ENCODE measurements around the gene PHYHD1. TPM values are rescaled to one million over a fixed set of nuclear protein-coding genes. Genes with fewer than 3 reads are reported as not detected.

The PHYHD1 gene
- polyA plus RNA-seq, 1 donor: 63.9 TPM

DNA sequence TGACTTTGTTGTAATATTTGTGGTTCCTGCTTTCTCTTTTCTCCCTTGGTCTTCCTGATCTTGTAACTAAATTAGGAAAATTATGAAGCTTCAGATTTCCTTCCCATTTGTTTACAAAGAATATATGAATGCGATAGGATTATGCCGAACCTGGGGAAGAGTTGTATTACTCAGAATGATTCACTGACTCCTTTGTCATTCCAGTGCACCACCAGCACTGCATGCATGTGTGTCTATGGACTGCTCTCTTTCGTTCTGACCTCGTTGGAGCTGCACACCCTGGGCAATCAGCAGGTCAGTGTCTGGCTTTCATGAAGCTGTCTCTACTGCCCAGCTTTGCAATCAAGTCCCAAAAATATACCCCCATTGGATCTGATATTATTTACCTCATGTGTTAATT, 52.2 kb downstream of the PHYHD1 start:
- DNase-seq: no peak

DNA sequence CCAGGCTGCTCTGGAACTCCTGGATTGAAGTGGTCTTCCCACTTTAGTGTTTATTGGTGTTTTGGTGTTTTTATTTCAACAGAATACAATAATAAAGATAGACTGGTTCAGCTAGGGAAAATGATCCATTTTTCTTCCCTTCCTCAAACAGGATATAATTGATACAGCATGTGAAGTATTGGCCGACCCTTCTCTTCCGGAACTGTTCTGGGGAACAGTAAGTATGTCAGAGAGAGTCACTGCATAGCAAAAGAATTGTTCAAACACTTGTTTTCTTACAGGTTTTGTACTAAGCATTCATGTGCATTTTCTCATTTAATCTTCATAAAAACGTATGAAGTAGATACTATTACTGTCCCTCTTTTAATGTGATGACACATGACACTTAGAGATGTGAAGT, 58.3 kb downstream of the PHYHD1 start:
- no peak for DNase-seq

DNA sequence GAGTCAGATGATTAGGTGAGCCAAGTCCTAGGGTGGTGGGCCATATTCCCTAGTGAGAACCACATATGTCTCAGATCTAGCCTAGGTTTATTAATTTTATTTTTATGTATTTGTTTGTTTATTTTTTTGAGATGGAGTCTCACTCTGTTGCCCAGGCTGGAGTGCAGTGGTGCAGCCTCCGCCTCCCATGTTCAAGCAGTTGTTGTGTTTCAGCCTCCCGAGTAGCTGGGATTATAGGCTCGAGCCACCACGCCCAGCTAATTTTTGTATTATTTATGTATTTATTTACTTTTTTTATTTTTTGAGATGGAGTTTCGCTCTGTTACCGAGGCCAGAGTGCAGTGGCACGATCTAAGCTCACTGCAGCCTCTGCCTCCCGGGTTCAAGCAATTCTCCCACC, 62.8 kb downstream of the PHYHD1 start:
- DNase-seq: no peak

DNA sequence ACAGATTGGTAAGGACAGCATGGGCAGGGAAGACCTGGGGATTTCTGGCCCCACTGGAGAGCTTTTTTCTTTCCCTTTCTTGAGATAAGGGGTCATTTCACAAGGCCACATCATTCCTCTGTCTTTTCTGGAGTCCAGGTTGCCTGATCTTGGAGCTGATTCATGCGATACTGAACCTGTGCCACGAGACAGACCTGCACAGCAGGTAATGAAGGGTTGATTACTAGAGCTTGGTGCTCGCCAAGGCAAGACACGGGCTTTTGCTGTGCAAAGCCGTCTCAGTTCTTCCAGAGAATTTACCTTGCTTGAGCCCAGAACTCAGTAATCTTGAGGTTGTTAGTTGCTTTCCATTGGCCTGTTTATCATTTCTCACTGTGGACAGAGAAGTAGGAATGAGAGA, 65.9 kb downstream of the PHYHD1 start:
- DNase-seq: no peak

DNA sequence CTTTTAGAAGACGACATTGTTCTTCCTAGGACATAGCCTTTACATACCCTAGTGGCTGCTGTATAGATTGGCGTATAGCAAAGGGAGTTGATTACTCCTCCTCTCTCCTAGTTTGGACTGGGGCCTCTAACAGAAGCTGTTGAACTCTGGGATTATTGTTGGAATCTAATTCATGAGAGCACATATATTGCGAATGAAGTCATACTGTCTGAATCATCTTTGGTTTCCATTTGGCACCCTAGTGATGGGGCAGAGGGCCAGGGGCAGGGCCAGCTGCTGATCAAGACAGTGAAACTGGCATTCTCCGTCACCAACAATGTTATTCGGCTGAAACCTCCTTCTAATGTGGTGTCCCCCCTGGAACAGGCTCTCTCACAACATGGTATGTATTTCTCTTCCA, 67.0 kb downstream of the PHYHD1 start:
- DNase-seq: no peak

Other genes with a start within 250 kb of the PHYHD1 start
- gene SET, start 231.8 kb upstream of the PHYHD1 start, polyA plus RNA-seq (ENCODE audit: insufficient read length): 720 TPM
- 13.4 TPM for gene PKN3, start 218.5 kb upstream of the PHYHD1 start, polyA plus RNA-seq (ENCODE audit: insufficient read length)
- 12.5 TPM for gene ZDHHC12, start 196.9 kb upstream of the PHYHD1 start, polyA plus RNA-seq (ENCODE audit: insufficient read length)
- 31.3 TPM for gene ZER1, start 149.1 kb upstream of the PHYHD1 start, polyA plus RNA-seq (ENCODE audit: insufficient read length)
- gene TBC1D13, start 133.7 kb upstream of the PHYHD1 start, polyA plus RNA-seq (ENCODE audit: insufficient read length): 39.5 TPM
- gene ENDOG, start 102.5 kb upstream of the PHYHD1 start, polyA plus RNA-seq (ENCODE audit: insufficient read length): 6.7 TPM
- 35.3 TPM for gene SPOUT1, start 91.2 kb upstream of the PHYHD1 start, polyA plus RNA-seq (ENCODE audit: insufficient read length)
- gene KYAT1, start 39.0 kb upstream of the PHYHD1 start, polyA plus RNA-seq (ENCODE audit: insufficient read length): 23.0 TPM
- gene LRRC8A, start 38.8 kb upstream of the PHYHD1 start, polyA plus RNA-seq (ENCODE audit: insufficient read length): 24.2 TPM
- gene DOLK, start 26.6 kb downstream of the PHYHD1 start, polyA plus RNA-seq (ENCODE audit: insufficient read length): 14.4 TPM
- 53.9 TPM for gene NUP188, start 26.7 kb downstream of the PHYHD1 start, polyA plus RNA-seq (ENCODE audit: insufficient read length)
- 111 TPM for gene SH3GLB2, start 107.3 kb downstream of the PHYHD1 start, polyA plus RNA-seq (ENCODE audit: insufficient read length)
- 18.8 TPM for gene MIGA2, start 115.6 kb downstream of the PHYHD1 start, polyA plus RNA-seq (ENCODE audit: insufficient read length)
- gene DOLPP1, start 160.1 kb downstream of the PHYHD1 start, polyA plus RNA-seq (ENCODE audit: insufficient read length): 20.2 TPM
- gene CRAT, start 189.8 kb downstream of the PHYHD1 start, polyA plus RNA-seq (ENCODE audit: insufficient read length): 39.2 TPM
- gene PTPA, start 190.4 kb downstream of the PHYHD1 start, polyA plus RNA-seq (ENCODE audit: insufficient read length): 104 TPM

Measured in left kidney (tissue), 2 donors.